IMR-90 (cell line): ENCODE data around the gene OR52E6. TPM values are rescaled to one million over a fixed set of nuclear protein-coding genes. Genes with fewer than 3 reads are reported as not detected.

Experiments used
- ATAC-seq: fragments of 200-7000 bp; cut with Tn5 transposase; 2 replicates; pipeline ENCODE4 v1.9.1; 2020; ENCODE audit warnings: low read depth, mild to moderate bottlenecking, moderate library complexity
- BruUV-seq: library from RNA; stranded (reverse); fragments of 400-500 nt; replicated peaks from 2 replicates; lab custom pipeline; 2021; lab: Mats Ljungman, UMichigan
- CTCF ChIA-PET: fragments of 300-600 bp; formaldehyde crosslinking; extraction: SDS; loops from one replicate; lab custom pipeline; 2021; ENCODE audit warnings: antibody characterized with exemption; lab: Yijun Ruan, JAX
- POLR2A ChIA-PET: fragments of 300-600 bp; sonication (Branson Sonifier 250); formaldehyde crosslinking; loops from one replicate; lab custom pipeline; 2022; ENCODE audit warnings: antibody characterized with exemption; ENCODE audit not compliant: unreplicated experiment; lab: Charles Lee
- DNase-seq: peaks from one replicate; pipeline ENCODE4 v3.0.0; 2013
- H2AFZ ChIP-seq: replicated peaks from 2 replicates; pipeline ENCODE3; 2013; ENCODE audit warnings: low read length, mild to moderate bottlenecking; ENCODE audit not compliant: poor library complexity
- H2AK5ac ChIP-seq: 2 replicates; pipeline ENCODE4 v1.6.1; 2013; ENCODE audit warnings: low read depth, low read length, inconsistent platforms
- H2AK9ac ChIP-seq: replicated peaks from 2 replicates; pipeline ENCODE3; 2013; ENCODE audit warnings: mild to moderate bottlenecking, low read depth, low read length, moderate library complexity; ENCODE audit not compliant: poor library complexity
- H2BK120ac ChIP-seq: 2 replicates; pipeline ENCODE4 v1.6.1; 2013; ENCODE audit warnings: low read depth, low read length, inconsistent platforms
- H2BK15ac ChIP-seq: 3 replicates; pipeline ENCODE4 v1.6.1; 2013; ENCODE audit warnings: low read depth, low read length, inconsistent platforms
- H2BK20ac ChIP-seq: 2 replicates; pipeline ENCODE4 v1.6.1; 2013; ENCODE audit warnings: low read depth, mild to moderate bottlenecking, inconsistent platforms, low read length, moderate library complexity
- H2BK5ac ChIP-seq: 2 replicates; pipeline ENCODE4 v1.6.1; 2013; ENCODE audit warnings: mild to moderate bottlenecking, low read depth, low read length, inconsistent platforms; ENCODE audit not compliant: poor library complexity, severe bottlenecking
- H3K14ac ChIP-seq: replicated peaks from 2 replicates; pipeline ENCODE4 v1.6.1; 2013; ENCODE audit warnings: low read depth, low read length, inconsistent platforms
- H3K18ac ChIP-seq: 2 replicates; pipeline ENCODE4 v1.6.1; 2013; ENCODE audit warnings: low read depth, low read length, control low read depth
- H3K23ac ChIP-seq: 2 replicates; pipeline ENCODE4 v1.6.1; 2013; ENCODE audit warnings: low read depth, low read length, inconsistent platforms
- H3K27ac ChIP-seq: 2 replicates; pipeline ENCODE4 v1.5.1; 2013; ENCODE audit warnings: mild to moderate bottlenecking, control low read depth, low read length; ENCODE audit not compliant: insufficient read depth
- H3K27me3 ChIP-seq: 2 replicates; pipeline ENCODE4 v1.6.1; 2013; ENCODE audit warnings: low read length; ENCODE audit not compliant: control insufficient read depth, insufficient read depth
- H3K36me3 ChIP-seq: 2 replicates; pipeline ENCODE4 v1.6.1; 2013; ENCODE audit warnings: low read length, mixed read lengths; ENCODE audit not compliant: control insufficient read depth, insufficient read depth
- H3K4ac ChIP-seq: 2 replicates; pipeline ENCODE4 v1.6.1; 2013; ENCODE audit warnings: low read depth, low read length, inconsistent platforms
- H3K4me1 ChIP-seq: 2 replicates; pipeline ENCODE4 v1.6.1; 2013; ENCODE audit warnings: low read length, mixed read lengths; ENCODE audit not compliant: control insufficient read depth, insufficient read depth
- H3K4me2 ChIP-seq: 2 replicates; pipeline ENCODE4 v1.6.1; 2013; ENCODE audit warnings: low read depth, mild to moderate bottlenecking, control low read depth, low read length, moderate library complexity
- H3K4me3 ChIP-seq: 2 replicates; pipeline ENCODE4 v1.5.1; 2013; ENCODE audit warnings: low read depth, mild to moderate bottlenecking, control low read depth, low read length, moderate library complexity; ENCODE audit not compliant: insufficient read depth
- H3K56ac ChIP-seq: 2 replicates; pipeline ENCODE4 v1.6.1; 2013; ENCODE audit warnings: low read length, inconsistent platforms; ENCODE audit not compliant: insufficient read depth; ENCODE audit errors: extremely low read depth
- H3K79me1 ChIP-seq, 2 experiments: 2 replicates each; pipeline ENCODE4 v1.6.1; 2013; ENCODE audit warnings: low read length in 2 of 2, inconsistent platforms in 1 of 2, low read depth in 1 of 2
- H3K9ac ChIP-seq: 2 replicates; pipeline ENCODE4 v1.6.1; 2013; ENCODE audit warnings: low read depth, low read length, control low read depth
- H3K9me1 ChIP-seq: 2 replicates; pipeline ENCODE4 v1.6.1; 2013; ENCODE audit warnings: low read length, inconsistent platforms; ENCODE audit not compliant: insufficient read depth
- H3K9me3 ChIP-seq: 2 replicates; pipeline ENCODE4 v1.6.1; 2013; ENCODE audit warnings: low read length; ENCODE audit not compliant: control insufficient read depth, insufficient read depth
- H4K20me1 ChIP-seq: 2 replicates; pipeline ENCODE4 v1.6.1; 2013; ENCODE audit warnings: low read length, inconsistent platforms; ENCODE audit not compliant: insufficient read depth
- H4K5ac ChIP-seq: 2 replicates; pipeline ENCODE4 v1.6.1; 2013; ENCODE audit warnings: mild to moderate bottlenecking, low read depth, low read length, control low read depth
- H4K8ac ChIP-seq, 2 experiments: 2 replicates each; pipeline ENCODE4 v1.6.1; 2013; ENCODE audit warnings: low read depth in 2 of 2, low read length in 2 of 2, control low read depth in 1 of 2, inconsistent platforms in 1 of 2
- H4K91ac ChIP-seq: 2 replicates; pipeline ENCODE4 v1.6.1; 2013; ENCODE audit warnings: low read depth, low read length, inconsistent platforms; ENCODE audit not compliant: insufficient read depth
- CEBPB ChIP-seq: IDR thresholded peaks from 2 replicates; pipeline ENCODE4 v1.6.1; 2012; ENCODE audit warnings: low read depth, low read length, improper control_type of control experiment
- CHD1 ChIP-seq: IDR thresholded peaks from 2 replicates; pipeline ENCODE4 v1.6.1; 2012; ENCODE audit warnings: low read depth, low read length, improper control_type of control experiment
- FOS ChIP-seq: fragments of 150-350 bp; IDR thresholded peaks from 2 replicates; pipeline ENCODE4 v1.6.1; 2016; ENCODE audit warnings: low read depth, low read length
- MAFK ChIP-seq: IDR thresholded peaks from 2 replicates; pipeline ENCODE4 v1.6.1; 2012; ENCODE audit warnings: low read depth, low read length, improper control_type of control experiment
- MAZ ChIP-seq: IDR thresholded peaks from 2 replicates; pipeline ENCODE4 v1.6.1; 2012; ENCODE audit warnings: low read depth, mild to moderate bottlenecking, low read length, improper control_type of control experiment, moderate library complexity, borderline replicate concordance
- NFE2L2 ChIP-seq: fragments of 150-350 bp; IDR thresholded peaks from 2 replicates; pipeline ENCODE4 v1.6.1; 2016; ENCODE audit warnings: low read depth, mild to moderate bottlenecking, low read length
- POLR2A ChIP-seq: IDR thresholded peaks from 2 replicates; pipeline ENCODE4 v1.6.1; 2012; ENCODE audit warnings: mild to moderate bottlenecking, low read depth, low read length
- RAD21 ChIP-seq: IDR thresholded peaks from 2 replicates; pipeline ENCODE4 v1.6.1; 2012; ENCODE audit warnings: low read length, improper control_type of control experiment
- RCOR1 ChIP-seq: IDR thresholded peaks from 2 replicates; pipeline ENCODE4 v1.6.1; 2012; ENCODE audit warnings: mild to moderate bottlenecking, low read length, improper control_type of control experiment; ENCODE audit not compliant: insufficient replicate concordance
- RFX5 ChIP-seq: IDR thresholded peaks from 2 replicates; pipeline ENCODE4 v1.8.0; 2012; ENCODE audit warnings: low read depth, mild to moderate bottlenecking, low read length, moderate library complexity
- SMC3 ChIP-seq: fragments of 150-350 bp; IDR thresholded peaks from 2 replicates; pipeline ENCODE4 v1.6.1; 2016; ENCODE audit warnings: low read depth, mild to moderate bottlenecking, antibody characterized with exemption, low read length, moderate library complexity
- WGBS, 2 experiments: methylation state at CpG; one replicate each; pipeline versions ENCODE4 v1.1.5 to v1.1.7; 2013; ENCODE audit warnings: missing lambda C conversion rate in 2 of 2; ENCODE audit not compliant: insufficient read length in 1 of 2; ENCODE audit errors: extremely low coverage in 2 of 2; 5-methylcytosine and 5-hydroxymethylcytosine counted together
- dilution Hi-C: fragments of 300-500 bp; cut with HindIII; formaldehyde crosslinking; loops from one replicate; pipeline ENCODE4 v1.14.3; 2018; ENCODE audit warnings: low sequenced_read_pairs; ENCODE audit not compliant: unreplicated experiment
- in situ Hi-C: fragments of 300-500 bp; cut with MboI; formaldehyde crosslinking; loops from 3 replicates; pipeline ENCODE4 v1.14.3; 2019; ENCODE audit warnings: low sequenced_read_pairs, inconsistent platforms, mixed read lengths
- intact Hi-C: fragments of 100-400 bp; cut with micrococcal nuclease; formaldehyde crosslinking; loops from 2 replicates; pipeline ENCODE4 v1.10.0; 2022
- polyA plus RNA-seq, 3 experiments: library from polyadenylated mRNA; depleted of rRNA; stranded (reverse); fragments of >200 nt; gene quantifications; 2 replicates each; pipeline ENCODE4 v1.2.3, GENCODE V29; 2012; ENCODE audit warnings: low replicate concordance in 1 of 3
- total RNA-seq: library from RNA; depleted of rRNA; stranded (reverse); fragments of >200 nt; gene quantifications from 2 replicates; pipeline ENCODE4 v1.2.3, GENCODE V29; 2012
- TF ChIP-seq, protein P1 (sequence below): fragments of 150-350 bp; IDR thresholded peaks from 2 replicates; pipeline ENCODE4 v1.6.1; 2016; ENCODE audit warnings: low read depth, mild to moderate bottlenecking, low read length, moderate library complexity, borderline replicate concordance
- TF ChIP-seq, protein P2 (sequence below): fragments of 150-350 bp; IDR thresholded peaks from 2 replicates; pipeline ENCODE4 v1.6.1; 2017; ENCODE audit warnings: mild to moderate bottlenecking, antibody characterized with exemption, low read length, low read depth
- TF ChIP-seq, protein P3 (sequence below): conservative IDR thresholded peaks from 2 replicates; pipeline ENCODE4 v1.5.1; 2012; ENCODE audit warnings: mild to moderate bottlenecking, low read depth, low read length, improper control_type of control experiment

OR52E6 gene
- total and polyA plus RNA-seq, 2 of the 4 experiments (the other 2 are of a cell fraction) = not detected

DNA sequence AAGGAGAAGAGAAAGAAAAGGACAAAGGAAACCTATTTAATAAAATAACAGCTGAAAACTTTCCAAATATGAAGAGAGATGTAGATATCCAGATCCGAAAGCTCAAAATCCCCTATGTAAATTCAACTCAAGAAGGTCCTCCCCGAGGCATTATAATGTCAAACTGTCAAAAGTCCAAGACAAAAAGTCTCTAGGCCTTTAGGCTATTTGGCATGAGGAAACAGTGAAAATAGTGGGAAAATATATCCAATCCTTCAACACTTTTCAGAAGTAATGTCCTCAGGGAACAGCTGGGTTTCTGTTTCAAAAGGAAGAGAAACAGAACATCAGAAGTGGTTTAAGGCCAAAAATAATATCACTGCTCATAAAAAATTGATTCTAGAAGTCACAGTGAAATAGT is 36.9 kb upstream of the OR52E6 start:
- dilution Hi-C loops = no loop called here

More for the DNA sequence above, 36.9 kb upstream of the OR52E6 start:
- Histone ChIP-seq H3K14ac (no peak overlapping the region), H4K20me1 (no peaks in the 10 kb centered on the region), H3K4me2 (no peak overlapping the region), H3K9ac (no peak overlapping the region), H2AFZ (no peak overlapping the region), H3K4ac (no peak overlapping the region), H3K4me1 (no peaks in the 10 kb centered on the region), H2BK15ac (no peak overlapping the region), H3K9me1 (no peaks in the 10 kb centered on the region), H2AK5ac (no peak overlapping the region), H3K27me3 (no peaks in the 10 kb centered on the region), H3K18ac (no peak overlapping the region), H2AK9ac (no peak overlapping the region), H4K91ac (no peak overlapping the region), H3K27ac (no peak overlapping the region), H2BK120ac (no peak overlapping the region), H3K23ac (no peak overlapping the region), H3K4me3 (no peak overlapping the region), H3K9me3 (no peaks in the 10 kb centered on the region), H2BK5ac (no peak overlapping the region), H3K36me3 (no peaks in the 10 kb centered on the region), H4K8ac (no peak overlapping the region), H3K79me1 (no peaks in the 10 kb centered on the region), H2BK20ac (no peak overlapping the region), H4K5ac (no peak overlapping the region), H3K56ac (no peak overlapping the region)
- intact Hi-C loops (no loop called here), in situ Hi-C loops (no loop called here)
- BruUV-seq = no TSS peak
- CTCF ChIA-PET = interaction anchor here (0.6 kb wide), 1 partner anchor 57 kb away, joined by 3 read pairs; no protein-coding TSS in a partner anchor
- no peak for TF ChIP-seq RAD21
- no peak for TF ChIP-seq MAZ
- TF ChIP-seq POLR2A = no peak
- TF ChIP-seq CEBPB = no peak
- no peak for TF ChIP-seq RFX5
- TF ChIP-seq MAFK = no peak
- TF ChIP-seq, protein P1, sequence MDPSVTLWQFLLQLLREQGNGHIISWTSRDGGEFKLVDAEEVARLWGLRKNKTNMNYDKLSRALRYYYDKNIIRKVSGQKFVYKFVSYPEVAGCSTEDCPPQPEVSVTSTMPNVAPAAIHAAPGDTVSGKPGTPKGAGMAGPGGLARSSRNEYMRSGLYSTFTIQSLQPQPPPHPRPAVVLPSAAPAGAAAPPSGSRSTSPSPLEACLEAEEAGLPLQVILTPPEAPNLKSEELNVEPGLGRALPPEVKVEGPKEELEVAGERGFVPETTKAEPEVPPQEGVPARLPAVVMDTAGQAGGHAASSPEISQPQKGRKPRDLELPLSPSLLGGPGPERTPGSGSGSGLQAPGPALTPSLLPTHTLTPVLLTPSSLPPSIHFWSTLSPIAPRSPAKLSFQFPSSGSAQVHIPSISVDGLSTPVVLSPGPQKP = no peak
- TF ChIP-seq SMC3 = no peak
- TF ChIP-seq, protein P2, sequence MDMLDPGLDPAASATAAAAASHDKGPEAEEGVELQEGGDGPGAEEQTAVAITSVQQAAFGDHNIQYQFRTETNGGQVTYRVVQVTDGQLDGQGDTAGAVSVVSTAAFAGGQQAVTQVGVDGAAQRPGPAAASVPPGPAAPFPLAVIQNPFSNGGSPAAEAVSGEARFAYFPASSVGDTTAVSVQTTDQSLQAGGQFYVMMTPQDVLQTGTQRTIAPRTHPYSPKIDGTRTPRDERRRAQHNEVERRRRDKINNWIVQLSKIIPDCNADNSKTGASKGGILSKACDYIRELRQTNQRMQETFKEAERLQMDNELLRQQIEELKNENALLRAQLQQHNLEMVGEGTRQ = no peak
- TF ChIP-seq CHD1 = no peak
- TF ChIP-seq RCOR1 = no peak
- TF ChIP-seq NFE2L2 = no peak
- TF ChIP-seq FOS = no peak
- TF ChIP-seq, protein P3, sequence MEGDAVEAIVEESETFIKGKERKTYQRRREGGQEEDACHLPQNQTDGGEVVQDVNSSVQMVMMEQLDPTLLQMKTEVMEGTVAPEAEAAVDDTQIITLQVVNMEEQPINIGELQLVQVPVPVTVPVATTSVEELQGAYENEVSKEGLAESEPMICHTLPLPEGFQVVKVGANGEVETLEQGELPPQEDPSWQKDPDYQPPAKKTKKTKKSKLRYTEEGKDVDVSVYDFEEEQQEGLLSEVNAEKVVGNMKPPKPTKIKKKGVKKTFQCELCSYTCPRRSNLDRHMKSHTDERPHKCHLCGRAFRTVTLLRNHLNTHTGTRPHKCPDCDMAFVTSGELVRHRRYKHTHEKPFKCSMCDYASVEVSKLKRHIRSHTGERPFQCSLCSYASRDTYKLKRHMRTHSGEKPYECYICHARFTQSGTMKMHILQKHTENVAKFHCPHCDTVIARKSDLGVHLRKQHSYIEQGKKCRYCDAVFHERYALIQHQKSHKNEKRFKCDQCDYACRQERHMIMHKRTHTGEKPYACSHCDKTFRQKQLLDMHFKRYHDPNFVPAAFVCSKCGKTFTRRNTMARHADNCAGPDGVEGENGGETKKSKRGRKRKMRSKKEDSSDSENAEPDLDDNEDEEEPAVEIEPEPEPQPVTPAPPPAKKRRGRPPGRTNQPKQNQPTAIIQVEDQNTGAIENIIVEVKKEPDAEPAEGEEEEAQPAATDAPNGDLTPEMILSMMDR = no peak
- WGBS, 2 experiments = no CpG with 5 or more reads among the region's 2 CpGs
- DNase-seq (no peak), ATAC-seq (no peak)
- POLR2A ChIA-PET = no interaction called here
